ENCODE data around the gene EZH2.
A peak's percentile ranks its signal among the peaks of the same experiment; 100 is the strongest.

Gene EZH2

GRCh38 chr7:148773334-148773733 is 110.8 kb downstream of the EZH2 start:
- DNase-seq (ENCODE audit: extremely low read depth, low read depth): no peak
- TF ChIP-seq CTCF (IDR thresholded peaks at IDR 0.05; ENCODE audit: low read depth, low read length): no peak

DNA sequence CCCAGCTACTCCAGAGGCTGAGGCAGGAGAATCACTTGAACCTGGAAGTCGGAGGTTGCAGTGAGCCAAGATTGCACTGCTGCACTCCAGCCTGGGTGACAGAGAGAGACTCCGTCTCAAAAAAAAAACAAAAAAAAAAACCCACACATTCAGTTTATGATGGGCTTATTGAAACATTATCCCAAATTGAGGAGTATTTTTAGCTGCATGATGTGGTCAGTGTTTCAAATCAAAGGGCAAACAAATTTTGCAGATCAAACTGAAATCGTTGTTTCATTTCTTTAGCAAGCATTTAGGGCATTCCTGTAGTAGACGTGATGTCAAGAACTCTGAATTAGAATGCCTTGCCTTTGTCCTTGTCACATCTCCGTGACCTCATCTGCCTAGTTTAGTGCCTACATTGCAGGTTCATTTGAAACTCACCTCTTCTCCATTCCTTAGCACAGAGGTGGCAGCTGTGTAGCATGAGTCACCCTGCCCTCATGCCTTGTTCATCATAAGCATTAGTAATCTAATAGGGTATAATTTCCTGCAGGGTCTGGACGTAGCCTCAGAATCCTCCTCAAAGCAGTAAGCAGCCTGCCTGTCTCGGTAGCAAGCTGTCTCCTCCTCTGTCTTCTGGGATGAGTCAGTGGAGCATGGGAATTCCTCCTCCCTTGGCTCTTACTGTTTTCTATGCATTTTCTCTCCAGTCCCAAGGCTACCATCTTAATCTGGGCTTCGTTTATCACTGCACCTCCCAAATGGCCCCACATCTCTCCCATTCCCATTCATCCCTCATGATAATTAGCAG is 111.6 kb downstream of the EZH2 start:
- peak; percentile 35 for DNase-seq (ENCODE audit: extremely low read depth, low read depth)
- no peak for TF ChIP-seq CTCF (IDR thresholded peaks at IDR 0.05; ENCODE audit: low read depth, low read length)

- DNase-seq (ENCODE audit: extremely low read depth, low read depth): no peak
- no peak for TF ChIP-seq CTCF (IDR thresholded peaks at IDR 0.05; ENCODE audit: low read depth, low read length)
Observed at GRCh38 chr7:148770004-148770403, 114.1 kb downstream of the EZH2 start.

GRCh38 chr7:148763622-148764021 is 120.5 kb downstream of the EZH2 start:
- no peak for TF ChIP-seq CTCF (IDR thresholded peaks at IDR 0.05; ENCODE audit: low read depth, low read length)
- DNase-seq (ENCODE audit: extremely low read depth, low read depth): no peak

DNA sequence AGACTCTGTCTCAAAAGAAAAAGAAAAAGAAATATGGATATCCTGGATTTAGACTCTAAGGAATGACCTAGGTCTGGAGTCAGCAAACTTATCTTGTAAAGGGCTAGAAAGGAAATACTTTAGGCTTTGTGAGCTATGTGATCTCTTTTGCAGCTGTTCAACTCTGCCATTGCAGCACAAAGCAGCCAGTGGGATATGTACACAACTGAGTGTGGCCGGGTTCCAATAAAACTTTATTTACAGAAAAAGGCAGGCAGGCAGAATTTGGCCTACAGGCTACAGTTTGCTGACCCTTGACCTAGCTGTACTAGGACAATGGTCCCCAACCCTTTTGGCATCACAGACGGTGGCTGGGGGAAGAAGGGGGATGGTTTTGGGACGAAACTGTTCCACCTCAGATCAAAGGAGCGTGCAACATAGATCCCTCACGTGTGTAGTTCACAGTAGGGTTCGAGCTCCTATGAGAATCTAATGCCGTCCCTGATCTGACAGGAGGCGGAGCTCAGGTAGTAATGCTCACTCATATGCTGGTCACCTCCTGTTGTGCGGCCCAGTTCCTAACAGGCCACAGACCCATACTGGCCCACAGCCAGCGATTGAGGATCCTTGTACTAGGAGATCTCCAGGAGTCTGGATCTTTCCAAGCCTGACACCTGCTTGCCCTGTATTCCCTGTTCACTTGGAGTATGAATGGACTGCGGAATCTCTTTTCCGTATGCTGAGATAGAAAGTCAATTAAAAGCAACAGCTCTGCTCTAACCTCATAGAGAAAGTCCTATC is 122.4 kb downstream of the EZH2 start:
- DNase-seq (ENCODE audit: extremely low read depth, low read depth): no peak
- TF ChIP-seq CTCF (IDR thresholded peaks at IDR 0.05; ENCODE audit: low read depth, low read length): no peak
